GM04504 (cell line): ENCODE results near the gene HDGFL2.
"Not testable (repeated sequence)": the region's sequence is repeated elsewhere in the genome, so short reads cannot be mapped to it uniquely, and the experiment has no call there.

Experiments used
- DNase-seq: peaks from one replicate; pipeline ENCODE4 v3.0.0-alpha.2; 2012; ENCODE audit warnings: low read depth

Gene HDGFL2

DNA sequence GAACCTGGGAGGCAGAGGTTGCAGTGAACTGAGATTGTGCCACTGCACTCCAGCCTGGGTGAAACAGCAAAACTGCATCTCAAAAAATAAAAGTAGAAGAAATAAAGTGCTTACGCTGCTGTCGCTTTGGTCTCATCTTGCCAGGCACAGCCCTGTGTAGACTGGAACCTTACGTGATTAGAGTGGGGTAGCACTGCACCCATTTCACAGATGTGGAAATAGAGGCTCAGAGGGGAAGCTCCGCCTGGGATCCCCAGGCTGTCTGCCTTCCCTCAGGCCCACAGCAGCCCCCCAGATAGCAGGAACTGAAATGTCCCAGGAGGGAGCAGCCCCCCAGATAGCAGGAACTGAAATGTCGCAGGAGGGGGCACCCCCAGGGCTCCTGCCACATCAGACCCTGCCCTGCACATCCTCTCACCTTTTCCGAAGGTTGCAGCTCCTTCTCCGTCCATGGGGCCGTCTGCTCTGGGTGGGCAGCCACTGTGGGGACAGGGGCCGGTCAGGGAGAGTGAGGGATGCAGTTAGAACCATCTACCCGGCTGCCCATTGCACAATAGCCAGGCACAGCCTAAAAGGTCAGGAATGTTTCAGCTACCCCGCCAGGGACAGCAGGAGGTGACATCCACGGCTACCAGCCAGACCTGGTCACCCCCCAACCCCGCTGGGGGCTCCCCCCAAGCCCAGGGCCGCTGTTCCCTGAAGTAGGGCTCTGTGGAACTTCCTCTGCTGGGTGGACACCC, 44.3 kb downstream of the HDGFL2 start:
- DNase-seq, result no peak

DNA sequence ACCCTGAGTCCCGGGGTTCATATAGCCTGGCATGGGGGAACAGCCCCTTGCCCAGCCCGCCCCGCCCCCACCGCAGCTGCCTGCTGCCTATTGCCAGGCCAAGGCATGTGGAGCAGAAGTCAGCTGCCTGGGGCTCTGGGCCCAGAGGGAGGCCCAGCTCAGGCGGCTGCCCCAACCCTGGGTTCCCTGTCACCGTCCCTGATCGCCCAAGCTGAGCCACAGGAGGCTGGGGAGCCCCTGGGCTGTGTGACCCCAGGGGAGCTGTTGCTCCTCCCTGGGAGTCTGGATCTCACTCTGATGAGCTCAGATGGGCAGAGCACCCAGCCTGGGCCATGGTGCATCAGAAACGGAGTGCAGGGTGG, 44.8 kb downstream of the HDGFL2 start:
- no peak for DNase-seq

DNA sequence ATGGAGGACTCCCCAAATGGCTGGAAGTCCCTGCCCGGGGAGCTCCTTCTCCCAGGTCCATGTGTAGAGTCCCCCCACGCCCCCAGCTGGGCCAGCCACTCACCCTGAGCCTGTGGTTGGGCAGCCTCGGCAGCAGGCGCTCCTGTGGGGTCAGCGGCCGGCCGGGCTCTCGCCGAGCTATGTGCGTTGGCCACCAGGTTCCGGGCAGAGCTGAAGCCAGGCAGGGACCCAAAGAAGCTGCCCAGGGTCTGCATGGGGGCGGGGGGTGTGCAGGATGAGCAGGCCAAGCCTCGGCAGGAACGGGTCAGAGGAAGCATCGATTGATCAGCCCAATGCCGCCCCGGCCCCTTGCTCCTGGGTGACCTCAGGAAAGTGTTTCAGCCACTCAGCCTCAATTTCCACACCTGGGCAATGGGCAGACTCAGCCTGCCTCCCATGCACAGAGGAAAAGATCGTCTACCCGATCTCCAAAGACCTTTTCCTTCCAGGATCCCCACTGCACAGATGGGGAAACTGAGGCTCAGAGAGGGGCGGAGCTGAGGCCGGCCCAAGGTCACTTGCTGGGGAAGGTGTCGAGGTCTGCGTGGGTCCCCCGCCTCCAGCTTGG, 45.5 kb downstream of the HDGFL2 start:
- DNase-seq, result no peak

DNA sequence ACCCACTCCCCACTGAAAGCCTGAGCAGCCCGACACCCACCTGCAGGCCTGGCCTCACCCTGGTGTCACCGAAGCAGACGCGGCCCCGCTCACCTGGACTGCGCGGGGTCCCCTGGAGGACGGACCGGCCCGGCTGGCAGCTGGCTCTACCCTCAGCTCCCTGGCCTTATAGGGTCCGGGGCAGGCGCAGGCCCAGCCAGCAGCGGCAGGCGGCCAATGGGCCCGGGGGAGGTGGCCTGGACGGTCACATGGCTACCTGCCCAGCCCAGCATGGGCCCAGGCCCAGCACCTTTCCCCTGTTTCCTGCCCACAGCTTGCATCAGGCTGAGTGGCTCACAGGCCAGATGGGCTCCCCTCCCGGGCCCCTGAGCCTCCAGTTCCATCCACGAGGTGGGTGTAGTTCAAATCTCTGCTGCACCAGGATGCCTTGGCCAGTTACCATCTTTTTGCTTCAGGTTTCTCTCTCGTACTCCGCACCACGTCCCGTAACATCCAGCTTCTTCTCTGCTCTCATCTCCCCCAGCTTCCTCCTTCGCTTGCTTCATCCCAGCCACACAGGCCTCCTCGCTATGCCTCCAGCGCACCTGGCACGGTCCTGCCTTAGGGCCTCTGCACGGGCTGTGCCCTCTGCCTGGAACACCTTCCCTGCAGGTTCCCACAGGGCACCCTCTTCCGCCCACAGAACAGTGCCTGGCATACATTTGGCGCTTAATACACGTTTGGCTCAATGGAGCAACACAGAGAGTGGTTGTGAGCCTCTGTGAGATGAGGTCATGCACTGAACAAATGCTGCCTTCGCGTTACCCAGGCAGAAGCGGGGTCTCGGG, 46.5 kb downstream of the HDGFL2 start, which contains the start of gene PLIN4:
Gene PLIN4 (minus strand): TSS at position 142 of the 827 bp plus-strand sequence. CDS start 214 bp downstream, outside the sequence.
- DNase-seq, result no peak

DNA sequence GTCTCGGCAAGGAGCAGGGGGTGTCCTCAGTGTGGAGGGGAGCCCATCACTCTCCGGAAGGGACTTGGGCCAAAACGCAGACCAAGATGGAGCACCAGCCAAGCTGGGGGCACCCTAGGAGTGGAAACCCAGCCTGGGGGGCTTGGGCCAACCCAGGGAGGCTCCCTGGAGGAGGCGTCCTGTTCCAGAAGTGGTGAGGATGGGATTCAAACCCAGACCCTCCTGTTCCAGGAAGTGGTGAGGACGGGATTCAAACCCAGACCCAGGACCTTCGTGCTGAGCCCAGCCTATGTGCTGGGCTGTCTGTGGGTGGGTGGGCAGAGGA, 47.0 kb downstream of the HDGFL2 start:
- DNase-seq, result no peak

DNA sequence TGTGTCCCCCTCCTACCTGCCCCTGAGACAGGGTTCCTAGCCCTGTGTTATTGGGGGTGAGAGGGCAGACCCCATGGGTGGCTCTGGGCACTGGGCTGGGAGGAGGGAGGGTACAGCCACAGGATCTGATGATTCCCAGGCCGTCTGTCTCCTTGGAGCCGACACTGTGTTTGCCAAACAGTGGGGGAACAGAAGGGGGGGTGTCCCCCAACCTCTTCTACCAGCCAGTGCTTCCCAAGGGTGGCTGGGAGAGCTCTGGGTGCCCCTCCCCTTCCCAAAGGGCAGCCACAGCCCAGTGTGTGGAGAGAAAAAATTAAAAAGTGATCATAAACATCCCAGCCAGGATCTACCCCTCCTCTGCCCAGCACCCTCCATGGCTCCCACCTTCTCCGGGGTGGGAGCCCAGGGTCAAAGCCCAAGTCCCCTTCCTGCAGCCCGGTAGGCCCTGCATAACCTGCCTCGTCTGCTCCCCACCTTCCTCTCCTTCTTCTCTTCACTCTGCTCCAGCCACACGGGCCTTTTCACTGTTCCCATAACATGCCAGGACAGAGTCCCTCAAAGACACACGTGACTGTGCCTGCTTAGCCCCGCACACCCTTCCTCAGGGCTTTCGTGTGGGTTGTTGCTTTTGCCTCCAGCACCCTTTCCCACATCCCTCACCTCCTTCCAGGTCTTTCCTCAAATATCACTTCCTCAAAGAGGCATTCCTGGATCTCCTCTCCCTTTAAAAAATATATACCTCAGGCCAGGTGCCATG, 47.6 kb downstream of the HDGFL2 start:
- DNase-seq, result no peak

DNA sequence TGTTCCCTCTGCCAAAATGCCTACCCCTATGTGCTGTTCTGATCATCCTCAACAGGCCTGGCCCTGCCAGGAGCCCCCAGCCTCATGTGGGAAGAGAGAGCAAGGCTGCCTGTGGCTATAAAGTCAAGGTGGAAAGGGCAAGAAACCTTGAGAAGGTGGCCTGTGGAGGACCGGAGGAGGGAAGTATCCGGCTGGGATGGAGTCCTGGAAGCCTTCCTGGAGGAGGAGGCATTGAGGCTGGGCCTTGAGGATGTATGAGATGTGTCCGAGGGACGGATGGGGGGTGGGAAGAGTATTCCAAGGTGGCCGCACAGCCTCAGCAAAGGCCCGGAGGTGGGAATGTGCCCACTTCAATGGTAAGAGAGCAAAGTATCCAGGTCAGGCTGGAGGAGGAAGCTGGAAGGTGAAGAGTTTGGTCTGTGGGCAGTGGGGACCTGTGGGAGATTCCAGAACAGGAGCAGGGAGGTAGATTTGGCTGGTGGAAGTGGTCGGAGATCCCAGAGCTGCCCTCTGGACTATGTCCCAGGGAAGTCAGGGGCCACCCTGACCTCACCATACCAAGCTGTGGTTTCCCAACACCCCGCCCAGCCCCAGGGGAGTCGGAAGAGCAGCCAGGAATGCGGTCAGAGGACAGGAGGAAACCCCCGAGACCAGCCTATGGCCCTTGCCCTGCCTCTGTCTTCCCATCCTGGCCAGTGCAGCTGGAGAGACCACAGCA, 49.2 kb downstream of the HDGFL2 start:
- DNase-seq, result no peak

DNA sequence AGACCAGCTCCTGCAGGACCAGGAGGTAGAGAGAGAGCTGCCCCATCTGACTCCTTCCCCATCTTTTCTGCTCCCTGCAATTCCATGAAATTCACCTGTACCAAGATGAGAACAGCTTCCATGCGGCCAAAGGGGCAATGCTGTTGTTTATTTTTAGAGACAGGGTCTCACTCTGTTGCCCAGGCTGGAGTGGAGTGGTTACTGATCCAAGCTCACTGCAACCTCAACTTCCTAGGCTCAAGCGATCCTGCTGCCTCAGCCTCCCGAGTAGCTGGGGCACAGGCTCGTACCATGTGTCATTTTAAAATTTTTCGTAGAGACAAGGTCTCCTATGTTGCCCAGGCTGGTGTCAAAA, 49.8 kb downstream of the HDGFL2 start:
- no peak for DNase-seq

DNA sequence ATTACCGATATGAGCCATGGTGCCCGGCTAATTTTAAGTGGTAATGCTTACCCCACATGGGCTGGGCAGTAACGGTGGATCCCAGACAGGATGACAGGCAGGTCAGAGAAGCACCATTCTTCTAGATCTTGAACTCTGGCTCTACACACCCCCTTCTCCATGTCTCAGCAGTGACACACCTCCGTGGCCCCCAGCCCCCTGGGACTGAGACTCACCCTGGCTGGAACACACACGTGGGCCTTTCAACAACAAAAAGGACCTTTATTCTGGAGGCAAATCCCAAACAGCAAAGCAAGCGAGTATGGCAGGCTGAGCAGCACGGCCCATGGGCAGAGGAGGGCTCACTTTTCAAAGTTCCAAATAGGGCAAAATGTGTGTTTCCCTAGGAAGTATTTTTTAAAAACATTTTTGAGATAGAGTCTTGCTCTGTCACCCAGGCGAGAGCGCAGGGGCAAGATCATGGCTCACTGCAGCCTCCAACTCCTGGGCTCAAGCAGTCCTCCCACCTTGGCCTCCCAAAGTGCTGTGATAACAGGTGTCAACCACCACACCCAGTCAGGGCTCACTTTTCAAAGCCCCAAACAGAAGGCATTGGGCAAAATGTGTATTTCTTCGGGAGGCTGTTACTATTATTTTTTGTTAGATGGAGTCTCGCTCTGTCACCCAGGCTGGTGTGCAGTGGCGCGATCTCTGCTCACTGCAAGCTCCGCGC, 50.4 kb downstream of the HDGFL2 start:
- DNase-seq, result no peak

DNA sequence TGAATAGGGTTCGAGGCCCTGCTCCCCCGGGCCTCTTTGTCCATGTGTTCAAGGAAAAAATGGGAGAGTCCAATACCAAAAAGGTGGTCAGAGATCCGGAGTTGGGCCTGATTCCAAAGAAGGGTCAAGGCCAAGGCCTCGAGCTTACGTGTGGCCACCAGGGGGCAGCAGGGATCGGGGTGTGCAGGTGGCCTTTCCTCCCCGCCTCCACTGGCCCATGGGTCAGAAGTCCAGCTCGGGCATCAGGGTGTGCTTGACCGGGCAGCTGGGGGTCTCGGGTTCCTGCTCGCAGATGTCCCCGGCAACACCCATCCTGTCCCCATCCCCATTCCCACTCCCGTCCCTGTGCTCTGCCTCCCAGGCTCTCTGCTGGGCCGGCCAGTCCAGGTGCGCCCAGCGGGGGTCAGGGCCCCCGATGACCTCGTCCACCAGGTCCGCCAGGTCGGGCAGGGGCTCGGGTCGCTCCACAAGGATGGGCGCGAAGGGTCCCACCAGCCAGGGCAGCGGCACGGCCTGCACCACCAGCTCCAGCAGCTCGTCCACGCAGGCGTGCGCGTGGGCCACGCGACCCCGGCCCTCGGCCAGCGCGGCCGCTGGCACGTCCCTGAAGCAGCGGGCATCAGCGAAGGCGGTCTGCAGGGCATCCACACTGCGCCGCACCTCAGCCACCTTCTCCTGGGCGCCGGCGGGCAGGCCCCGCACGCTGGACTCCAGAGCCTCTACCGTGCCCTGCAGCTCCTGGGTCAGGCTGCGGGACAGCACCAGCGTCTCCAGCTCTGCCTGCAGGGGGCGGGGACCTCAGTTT, 51.4 kb downstream of the HDGFL2 start:
- no peak for DNase-seq

DNA sequence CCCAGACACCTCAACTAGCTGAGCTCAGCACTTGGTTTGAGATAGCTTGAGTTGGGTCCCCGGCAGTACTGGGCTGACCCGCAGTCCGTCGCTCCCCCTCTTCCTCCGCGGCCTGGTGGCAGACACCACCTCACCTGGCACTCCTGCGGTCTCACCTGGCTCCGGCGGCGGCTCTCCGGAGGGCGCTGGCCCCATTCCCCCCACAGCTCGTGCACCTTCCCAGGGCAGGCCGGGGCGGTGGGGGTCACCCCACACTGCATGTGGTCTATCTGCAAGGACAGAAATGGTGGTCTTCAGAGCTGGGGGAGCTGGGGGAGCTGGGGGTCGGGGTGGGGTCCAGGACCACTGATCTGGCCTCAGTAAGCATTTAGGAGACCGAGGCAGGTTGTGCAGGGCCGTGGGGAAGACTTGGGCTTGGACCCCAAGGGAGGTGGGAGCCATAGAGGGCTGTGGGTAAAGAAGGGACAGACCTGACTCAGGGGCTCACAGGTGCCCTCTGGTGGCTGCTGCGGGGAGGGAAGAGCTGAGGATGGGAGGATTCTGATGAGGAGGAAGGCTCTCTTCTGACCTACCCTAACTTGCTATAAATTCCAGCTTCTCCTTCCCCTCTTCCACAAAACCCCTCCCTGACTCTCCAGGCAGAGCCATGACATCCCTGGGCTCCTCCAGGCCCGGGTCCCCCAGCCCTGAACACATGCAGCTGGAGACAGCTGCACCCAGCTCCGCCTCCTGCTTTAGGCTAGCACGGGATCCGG, 52.9 kb downstream of the HDGFL2 start:
- no peak for DNase-seq

DNA sequence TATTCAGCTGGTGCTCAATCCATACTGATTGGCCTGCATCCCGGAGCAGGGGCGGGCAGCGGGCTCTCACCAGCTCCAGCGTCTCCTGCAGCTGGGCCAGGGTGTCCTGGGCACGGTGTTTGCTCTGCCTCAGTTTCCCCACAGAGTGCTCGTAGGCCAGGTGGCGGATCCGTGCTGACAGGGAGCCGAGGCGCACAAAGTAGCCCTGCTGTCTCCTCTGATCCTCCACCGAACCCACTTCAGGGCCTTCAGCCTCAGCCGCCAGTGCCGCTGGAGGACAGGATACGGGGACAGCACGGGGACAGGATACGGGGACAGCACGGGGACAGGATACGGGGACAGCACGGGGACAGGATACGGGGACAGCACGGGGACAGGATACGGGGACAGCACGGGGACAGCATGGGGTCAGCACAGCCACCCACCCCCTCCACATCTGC, 53.5 kb downstream of the HDGFL2 start:
- DNase-seq, result no peak

DNA sequence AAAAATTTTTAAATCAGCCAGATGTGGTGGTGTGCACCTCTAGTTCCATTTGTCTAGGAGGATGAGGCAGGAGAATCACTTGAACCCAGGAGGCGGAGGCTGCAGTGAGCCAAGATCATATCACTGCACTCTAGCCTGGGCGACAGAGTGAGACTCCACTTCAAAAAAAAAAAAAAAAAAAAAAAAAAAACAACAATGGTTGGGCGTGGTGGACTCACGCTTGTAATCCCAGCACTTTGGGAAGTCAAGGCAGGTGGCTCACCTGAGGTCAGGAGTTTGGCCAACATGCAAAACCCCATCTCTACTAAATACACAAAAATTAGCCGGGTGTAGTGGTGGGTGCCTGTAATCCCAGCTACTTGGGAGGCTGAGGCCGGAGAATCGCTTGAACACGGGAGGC, 55.3 kb downstream of the HDGFL2 start:
- DNase-seq, result not testable (repeated sequence)

DNA sequence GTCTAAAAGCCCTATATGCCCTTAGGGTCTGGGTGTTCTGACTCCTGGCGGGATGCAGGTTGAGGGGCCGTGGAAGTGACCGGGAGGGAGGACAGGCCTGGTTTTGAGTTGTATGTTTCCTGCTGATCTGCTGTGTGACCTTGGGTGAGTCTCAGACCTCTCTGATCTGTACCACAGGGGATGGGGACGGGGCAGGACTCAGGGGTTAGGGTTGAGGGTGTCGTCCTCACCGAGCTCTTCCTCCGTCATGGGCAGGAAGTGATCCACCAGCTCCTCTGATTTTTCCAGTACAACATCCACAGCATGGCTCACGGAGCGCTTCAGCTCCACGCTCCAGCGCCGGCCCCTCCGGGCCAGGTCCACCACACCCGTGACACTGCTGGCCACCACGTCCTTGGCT, 56.7 kb downstream of the HDGFL2 start:
- DNase-seq, result no peak

DNA sequence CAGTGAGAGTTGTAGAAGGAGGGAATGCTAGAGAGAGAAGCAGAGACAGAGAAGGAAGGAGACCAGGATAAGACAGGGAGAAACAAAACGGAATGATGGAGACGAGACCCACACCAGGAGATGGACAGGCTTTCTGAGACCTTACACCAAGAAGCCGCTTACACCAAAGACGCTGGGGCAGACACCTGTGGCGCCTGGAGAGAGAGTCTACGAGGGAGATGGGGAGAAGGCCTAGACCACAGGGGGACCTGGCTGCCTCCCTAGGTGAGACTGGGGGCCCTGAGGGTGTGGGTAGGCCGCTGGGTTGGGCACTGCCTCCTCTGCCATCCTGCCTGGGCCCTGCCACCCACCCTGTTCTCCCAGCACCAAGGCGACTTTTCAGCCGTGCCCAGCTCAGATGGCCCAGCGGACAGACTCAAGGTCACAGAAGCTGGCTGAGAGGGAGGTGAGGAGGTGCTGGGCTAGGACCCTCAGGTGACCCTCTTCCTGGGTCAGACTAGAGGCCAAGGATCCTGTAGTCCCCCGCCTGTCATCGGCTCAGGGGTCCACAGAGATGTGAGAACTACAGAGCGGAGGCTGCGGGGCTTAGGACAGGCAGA, 57.9 kb downstream of the HDGFL2 start:
- DNase-seq, result no peak

DNA sequence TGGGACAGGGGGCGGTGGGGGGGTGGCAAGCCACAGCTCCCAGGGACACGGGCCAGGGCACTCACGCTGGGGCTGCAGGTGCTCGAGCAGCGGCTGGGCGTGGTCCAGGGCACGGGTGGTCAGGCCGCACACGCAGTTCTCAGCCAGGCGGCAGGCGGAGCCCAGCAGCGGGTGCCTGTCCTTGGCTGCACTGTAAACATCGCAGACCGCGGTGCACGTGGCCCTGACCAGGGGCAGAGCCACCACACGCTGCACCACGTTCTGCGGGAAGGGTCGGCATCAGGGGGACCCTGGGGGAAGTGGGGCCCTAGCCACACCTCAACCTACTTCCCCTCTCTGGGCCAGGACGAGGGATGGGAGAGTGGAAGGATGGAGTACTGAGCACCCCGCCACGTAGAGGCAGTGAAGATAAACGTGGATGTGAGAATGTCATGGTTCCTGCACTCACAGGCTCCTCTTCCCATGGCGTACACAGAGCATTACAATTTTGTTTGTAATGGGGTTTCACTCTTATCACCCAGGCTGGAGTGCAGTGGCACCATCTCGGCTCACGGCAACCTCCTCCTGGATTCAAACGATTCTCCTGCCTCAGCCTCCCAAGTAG, 59.6 kb downstream of the HDGFL2 start:
- no peak for DNase-seq

DNA sequence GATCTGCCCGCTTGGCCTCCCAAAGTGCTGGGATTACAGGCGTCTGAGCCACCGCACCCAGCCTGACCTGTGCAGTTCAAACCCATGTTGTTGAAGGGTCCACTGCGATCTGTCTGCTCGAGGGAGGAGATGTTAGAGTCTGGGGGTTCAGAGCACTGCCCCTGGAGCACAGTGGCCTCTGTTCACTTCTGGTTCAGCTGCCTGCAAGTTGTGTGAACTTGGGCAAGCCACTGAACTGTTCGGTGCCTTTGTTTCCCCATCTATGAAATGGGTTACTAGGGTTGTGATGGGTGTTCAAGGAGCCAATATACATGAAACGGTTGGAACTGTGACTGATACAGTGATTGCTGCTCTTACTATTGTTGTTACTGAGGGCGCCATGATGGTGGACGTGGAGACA, 61.2 kb downstream of the HDGFL2 start:
- DNase-seq, result no peak

DNA sequence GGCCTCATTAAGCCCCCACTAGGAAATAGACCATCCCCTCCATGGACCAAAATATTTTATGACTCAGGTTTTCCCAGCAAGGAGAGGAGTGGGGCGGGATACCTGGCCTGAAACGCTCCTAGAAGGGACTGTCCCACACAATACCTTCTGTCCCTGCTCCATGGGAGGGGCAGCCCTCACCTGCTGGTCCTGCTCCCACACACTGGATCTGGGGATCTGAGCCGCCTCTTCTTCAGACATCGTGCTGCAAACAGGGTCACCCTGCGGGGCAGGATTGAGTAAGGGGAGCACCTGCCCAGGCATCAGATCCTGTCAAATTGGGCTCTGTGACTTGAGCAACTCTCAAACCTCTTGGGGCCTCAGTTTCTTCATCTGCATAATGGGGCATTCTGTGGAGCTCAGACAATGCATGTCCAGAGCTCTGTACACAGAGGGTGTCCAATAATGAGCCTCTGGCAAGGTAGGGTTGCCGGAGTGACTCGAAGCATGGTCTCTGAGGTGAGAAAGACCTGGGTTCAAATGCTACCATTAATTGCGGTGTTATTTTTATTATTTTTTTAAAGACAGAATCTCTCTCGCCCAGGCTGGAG, 61.8 kb downstream of the HDGFL2 start:
- no peak for DNase-seq
